ENCODE data around the gene B3GAT3. TPM values are rescaled to one million over a fixed set of nuclear protein-coding genes. Genes with fewer than 3 reads are reported as not detected.

B3GAT3 gene
- total RNA-seq, 4 donors from 2014 or later, result 29.7 to 51.8 (median 35.2) TPM

DNA sequence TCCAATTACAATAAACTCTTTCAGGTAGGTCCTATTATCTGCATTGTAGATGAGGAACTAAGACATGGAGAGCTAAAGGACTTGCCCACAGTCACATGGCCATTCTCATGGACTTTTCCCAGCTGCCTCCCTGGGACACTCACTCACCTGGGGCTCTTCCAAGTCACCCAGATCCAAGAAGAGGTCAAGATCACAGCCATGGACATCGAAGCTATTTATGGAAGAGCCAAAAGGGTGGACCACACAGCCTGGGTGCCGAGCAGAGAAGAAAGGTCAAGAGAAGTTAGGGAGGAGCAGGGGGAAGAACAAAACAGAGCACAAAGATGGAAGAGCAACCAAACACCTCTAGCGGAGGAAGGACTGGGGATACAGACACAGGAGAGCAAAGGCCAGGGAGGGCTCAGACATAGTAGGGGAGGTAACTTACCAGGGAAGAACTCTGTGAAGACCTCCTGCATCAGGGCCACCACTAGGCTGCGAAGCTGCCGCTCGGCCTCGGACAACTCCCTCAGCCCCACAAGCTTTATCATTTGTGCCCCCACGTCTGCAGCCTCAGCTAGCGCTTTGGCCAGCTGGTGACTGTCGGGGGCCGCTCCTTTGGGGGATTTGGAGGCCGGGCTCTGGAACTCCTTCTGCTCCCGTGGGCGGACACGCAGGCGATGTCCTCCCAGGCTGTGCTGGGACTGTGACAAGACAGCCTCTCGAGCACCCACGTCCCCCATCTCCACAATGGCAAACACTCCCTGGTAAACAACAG lies 40.6 kb downstream of the B3GAT3 start:
- whole genome bisulfite sequencing, 2 donors, result 92 to 95% methylated on average over 16 to 17 of the region's 18 CpGs

DNA sequence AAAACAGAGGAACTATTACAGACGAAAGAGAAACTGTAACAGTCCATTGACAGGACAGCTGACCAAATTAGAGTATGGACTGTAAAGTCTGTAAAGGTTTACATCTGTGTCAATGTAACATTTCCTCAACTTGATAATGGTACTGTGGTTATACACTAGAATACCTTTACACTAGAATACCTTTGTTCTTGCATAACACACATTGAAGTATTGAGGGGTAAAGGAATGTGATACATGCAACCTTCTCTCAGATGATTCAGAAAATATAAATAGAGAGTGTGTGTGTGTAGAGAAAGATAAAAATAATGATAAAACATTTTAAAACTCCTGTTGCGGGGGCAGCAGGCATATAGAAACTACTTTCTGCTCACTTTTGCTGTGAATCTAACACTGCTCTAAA lies 42.5 kb downstream of the B3GAT3 start:
- no peak for DNase-seq (ENCODE audit: low spot score in 2 of 2)
- intact Hi-C loops (cut with DNase I; ENCODE audit: low total_unique reads), result no loop called here
- TF ChIP-seq POLR2A (IDR thresholded peaks at IDR 0.05) (no peak), CTCF (IDR thresholded peaks at IDR 0.05) (no peak)
- WGBS, 2 donors, result 89 to 91% methylated on average over 2 of the region's 2 CpGs
- no peak overlapping the region for H3K4me3 ChIP-seq (ENCODE audit: low read depth, poor library complexity, severe bottlenecking)

More for the DNA sequence above, 40.6 kb downstream of the B3GAT3 start:
- H3K4me3 ChIP-seq (ENCODE audit: low read depth, poor library complexity, severe bottlenecking), result no peak overlapping the region
- DNase-seq (ENCODE audit: low spot score in 2 of 2), result no peak
- TF ChIP-seq CTCF (IDR thresholded peaks at IDR 0.05), result no peak
- no peak for TF ChIP-seq POLR2A (IDR thresholded peaks at IDR 0.05)
- intact Hi-C loops (cut with DNase I; ENCODE audit: low total_unique reads), result no loop called here

GRCh38 chr11:62578541-62578940 lies 43.2 kb downstream of the B3GAT3 start:
- no peak overlapping the region for H3K4me3 ChIP-seq (ENCODE audit: low read depth, poor library complexity, severe bottlenecking)
- TF ChIP-seq CTCF (IDR thresholded peaks at IDR 0.05), result no peak
- TF ChIP-seq POLR2A (IDR thresholded peaks at IDR 0.05), result no peak
- intact Hi-C loops (cut with DNase I; ENCODE audit: low total_unique reads), result no loop called here
- DNase-seq (ENCODE audit: low spot score in 2 of 2), result no peak
- 95 to 99% methylated on average over 11 of the region's 11 CpGs for WGBS, 2 donors

GRCh38 chr11:62577046-62577714 lies 44.6 kb downstream of the B3GAT3 start:
- no peak for DNase-seq (ENCODE audit: low spot score in 2 of 2)
- no peak overlapping the region for H3K4me3 ChIP-seq (ENCODE audit: low read depth, poor library complexity, severe bottlenecking)
- no peak for TF ChIP-seq CTCF (IDR thresholded peaks at IDR 0.05)
- TF ChIP-seq POLR2A (IDR thresholded peaks at IDR 0.05), result no peak
- 76 to 80% methylated on average over 12 of the region's 12 CpGs for WGBS, 2 donors
- intact Hi-C loops (cut with DNase I; ENCODE audit: low total_unique reads), result no loop called here

DNA sequence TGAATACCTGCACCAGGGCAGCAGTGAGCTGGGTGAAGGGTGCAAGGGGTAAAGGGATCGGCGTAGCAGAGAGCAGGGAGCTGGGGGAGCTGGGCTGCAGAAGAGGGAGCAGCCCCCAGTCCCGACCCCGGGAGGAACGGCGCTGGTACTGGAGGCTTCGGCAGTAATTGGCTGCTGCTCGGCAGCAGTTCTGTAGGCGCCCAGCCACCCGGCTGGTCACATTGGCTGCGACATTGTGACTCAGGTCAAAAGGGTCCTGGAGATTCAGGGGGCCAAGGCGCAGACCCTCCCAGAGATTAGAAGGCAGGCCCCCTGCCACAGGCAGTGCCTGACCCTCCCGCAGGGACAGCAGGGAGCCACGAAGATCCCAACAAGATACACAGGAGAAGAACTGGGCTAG lies 45.9 kb downstream of the B3GAT3 start:
- H3K4me3 ChIP-seq (ENCODE audit: low read depth, poor library complexity, severe bottlenecking), result no peak overlapping the region
- TF ChIP-seq POLR2A (IDR thresholded peaks at IDR 0.05), result no peak
- no peak for TF ChIP-seq CTCF (IDR thresholded peaks at IDR 0.05)
- 64 to 74% methylated on average over 8 to 14 of the region's 14 CpGs for WGBS, 2 donors
- intact Hi-C loops (cut with DNase I; ENCODE audit: low total_unique reads), result no loop called here
- DNase-seq (ENCODE audit: low spot score in 2 of 2), result no peak
